Measurements from ENCODE around the gene ARID4A.

ARID4A gene

GRCh38 chr14:58281969-58282368 lies 16.4 kb upstream of the ARID4A start:
- DNase-seq (ENCODE audit: low read depth): no peak
- no peak for TF ChIP-seq CTCF (IDR thresholded peaks at IDR 0.05; ENCODE audit: insufficient read depth, low read depth, low read length, missing control alignments)
- no peak overlapping the region for H3K4me3 ChIP-seq (ENCODE audit: low read length)

DNA sequence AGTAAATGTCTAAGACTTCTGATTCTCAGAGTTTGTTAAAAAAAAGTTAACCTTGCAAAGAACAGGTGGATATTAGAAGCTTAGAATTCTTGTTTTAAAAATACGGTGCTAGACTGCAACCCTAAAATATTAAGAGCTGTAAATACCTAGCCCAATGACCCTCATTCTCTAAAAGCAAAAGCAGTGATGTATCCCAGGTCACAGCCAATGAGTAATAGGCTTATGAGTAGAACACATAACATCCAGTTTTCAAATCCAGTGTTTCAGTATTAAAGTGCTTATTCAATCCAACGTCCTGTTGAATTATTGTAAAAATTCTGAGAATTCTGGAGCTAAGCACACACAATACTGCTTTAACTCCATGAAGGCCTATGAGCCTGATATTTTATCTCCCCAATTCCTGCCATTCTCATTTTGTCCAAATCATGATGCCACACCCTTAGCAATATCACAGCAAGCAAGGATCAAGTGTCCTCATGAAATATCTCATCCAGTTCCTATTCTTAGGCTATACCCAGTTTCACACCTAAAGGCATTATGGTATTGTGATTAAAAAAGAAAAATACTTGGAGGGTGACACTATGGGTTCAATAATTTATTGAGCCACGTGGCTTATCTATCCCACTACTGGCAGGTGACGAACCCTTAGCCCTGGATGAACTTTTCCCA lies 15.3 kb upstream of the ARID4A start:
- H3K4me3 ChIP-seq (ENCODE audit: low read length): no peak overlapping the region
- no peak for TF ChIP-seq CTCF (IDR thresholded peaks at IDR 0.05; ENCODE audit: insufficient read depth, low read depth, low read length, missing control alignments)
- no peak for DNase-seq (ENCODE audit: low read depth)

DNA sequence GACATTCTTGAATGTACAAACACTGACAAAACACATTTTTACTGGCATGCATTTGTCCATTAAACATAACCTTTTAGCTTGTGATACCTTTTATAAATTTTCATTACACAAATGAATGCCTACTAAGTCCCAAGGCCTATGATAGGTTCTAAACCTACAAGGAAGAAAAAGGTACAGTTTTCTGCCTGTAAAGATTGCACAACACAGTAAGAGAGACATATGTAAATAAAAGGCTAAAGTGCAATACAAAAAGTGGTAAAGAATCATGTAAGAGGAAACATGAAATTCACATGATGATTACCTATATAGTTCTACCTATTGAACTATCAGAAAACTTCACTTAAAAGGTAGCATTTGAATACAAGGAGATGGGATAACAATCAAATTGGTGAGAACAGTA lies 14.6 kb upstream of the ARID4A start:
- no peak overlapping the region for H3K4me3 ChIP-seq (ENCODE audit: low read length)
- no peak for DNase-seq (ENCODE audit: low read depth)
- no peak for TF ChIP-seq CTCF (IDR thresholded peaks at IDR 0.05; ENCODE audit: insufficient read depth, low read depth, low read length, missing control alignments)

DNA sequence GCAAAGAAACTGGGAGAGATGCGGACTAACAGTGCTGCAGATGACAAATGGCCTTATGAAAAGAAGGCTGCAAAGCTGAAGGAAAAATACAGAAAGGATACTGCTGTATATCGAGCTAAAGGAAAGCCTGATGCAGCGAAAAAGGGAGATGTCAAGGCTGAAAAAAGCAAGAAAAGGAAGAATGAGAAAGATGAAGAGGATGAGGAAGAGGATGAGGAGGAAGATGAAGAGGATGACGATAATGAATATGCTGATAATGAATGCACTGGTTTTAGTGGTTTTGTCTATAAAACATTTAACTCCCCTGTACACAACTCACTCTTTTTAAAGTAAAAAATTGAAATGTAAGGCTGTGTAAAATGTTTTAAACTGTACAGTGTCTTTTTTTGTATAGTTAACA lies 13.2 kb upstream of the ARID4A start:
- no peak for TF ChIP-seq CTCF (IDR thresholded peaks at IDR 0.05; ENCODE audit: insufficient read depth, low read depth, low read length, missing control alignments)
- DNase-seq (ENCODE audit: low read depth): no peak
- H3K4me3 ChIP-seq (ENCODE audit: low read length): no peak overlapping the region

DNA sequence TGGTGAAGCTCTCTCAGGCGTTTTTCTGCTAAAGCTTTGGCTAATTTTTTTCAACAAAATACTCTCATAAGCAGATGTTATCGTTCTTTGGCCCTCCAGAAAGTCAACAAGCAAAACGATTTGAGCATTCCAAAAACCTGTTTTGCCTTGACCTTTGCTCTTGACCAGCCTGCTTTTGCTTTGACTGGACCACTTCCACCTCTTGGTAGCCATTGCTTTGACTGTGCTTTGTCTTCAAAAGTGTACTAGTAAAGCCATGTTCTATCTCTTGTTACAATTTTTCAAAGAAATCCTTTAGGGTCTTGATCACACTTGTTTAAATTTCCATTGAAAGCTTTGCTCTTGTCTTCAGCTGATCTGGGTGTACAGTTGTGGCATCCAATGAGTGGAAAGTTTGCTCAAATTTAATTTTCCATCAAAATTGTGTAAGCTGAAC lies 10.7 kb upstream of the ARID4A start:
- H3K4me3 ChIP-seq (ENCODE audit: low read length): no peak overlapping the region
- TF ChIP-seq CTCF (IDR thresholded peaks at IDR 0.05; ENCODE audit: insufficient read depth, low read depth, low read length, missing control alignments): no peak
- no peak for DNase-seq (ENCODE audit: low read depth)

DNA sequence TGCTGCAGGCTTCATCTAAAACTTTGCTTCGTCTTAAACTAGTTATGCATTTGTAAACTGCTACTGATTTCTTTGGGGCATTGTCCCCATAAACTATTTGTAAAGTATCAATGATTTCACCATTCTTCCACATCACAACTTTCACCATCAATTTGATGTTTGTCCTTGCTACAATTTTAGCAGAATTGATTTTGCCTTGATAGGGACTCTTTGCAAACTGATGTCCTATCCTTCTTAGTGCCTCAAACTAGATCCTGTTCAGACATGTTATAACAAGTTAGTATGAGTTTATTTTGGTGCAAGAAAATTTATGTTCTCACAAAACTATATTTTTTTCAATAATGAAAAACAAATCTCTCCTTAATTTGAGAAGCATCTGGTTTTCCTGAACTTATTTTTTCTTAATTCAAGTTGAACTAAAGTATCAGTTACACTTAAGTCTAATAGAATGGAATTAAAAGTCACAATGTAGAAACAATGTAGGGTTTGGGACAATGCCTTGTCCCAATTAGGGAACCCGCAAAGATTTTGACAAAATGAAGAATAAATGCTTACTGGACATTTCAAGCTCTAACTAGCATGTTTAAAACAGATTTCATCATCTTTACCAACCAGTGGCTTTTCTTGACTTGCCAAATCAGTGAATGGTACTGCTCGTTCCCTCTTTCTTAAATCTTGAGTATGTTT lies 10.1 kb upstream of the ARID4A start:
- no peak for DNase-seq (ENCODE audit: low read depth)
- TF ChIP-seq CTCF (IDR thresholded peaks at IDR 0.05; ENCODE audit: insufficient read depth, low read depth, low read length, missing control alignments): no peak
- no peak overlapping the region for H3K4me3 ChIP-seq (ENCODE audit: low read length)

DNA sequence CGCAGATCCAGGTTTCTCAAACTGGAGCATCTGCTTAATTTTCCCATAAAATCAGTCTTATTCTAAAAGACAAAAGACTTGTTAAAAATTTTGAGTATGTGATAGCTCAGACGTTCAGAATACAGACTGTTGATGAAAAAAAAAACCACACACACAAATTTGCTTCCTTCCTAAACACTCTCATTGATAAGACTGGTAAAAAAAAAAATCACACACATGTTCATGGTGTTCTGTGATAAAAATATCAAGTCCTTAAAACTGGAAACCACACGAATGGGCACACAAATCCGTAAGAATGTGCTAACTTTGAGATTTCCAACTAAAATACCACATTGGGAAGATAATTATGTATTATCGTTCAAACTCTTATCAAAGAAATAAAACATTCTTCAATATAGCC lies 6.7 kb upstream of the ARID4A start:
- H3K4me3 ChIP-seq (ENCODE audit: low read length): no peak overlapping the region
- no peak for TF ChIP-seq CTCF (IDR thresholded peaks at IDR 0.05; ENCODE audit: insufficient read depth, low read depth, low read length, missing control alignments)
- no peak for DNase-seq (ENCODE audit: low read depth)

Measured in epithelial cell of esophagus (primary cell).